Mucosa of stomach (tissue), 1 donor: ENCODE data around the gene ANKRD40CL.

ENCODE experiments used
- H3K27me3 ChIP-seq: one replicate; pipeline ENCODE4 v1.7.0; 2013; ENCODE audit warnings: mild to moderate bottlenecking, low read length; ENCODE audit not compliant: control insufficient read depth, insufficient read depth
- H3K36me3 ChIP-seq: one replicate; pipeline ENCODE4 v1.7.0; 2013; ENCODE audit warnings: low read length; ENCODE audit not compliant: control insufficient read depth, insufficient read depth
- H3K4me1 ChIP-seq: one replicate; pipeline ENCODE4 v1.7.0; 2013; ENCODE audit warnings: mild to moderate bottlenecking, low read length; ENCODE audit not compliant: control insufficient read depth, insufficient read depth
- H3K4me3 ChIP-seq: one replicate; pipeline ENCODE4 v1.7.0; 2013; ENCODE audit warnings: low read length
- H3K9ac ChIP-seq: one replicate; pipeline ENCODE4 v1.7.0; 2013; ENCODE audit warnings: mild to moderate bottlenecking, low read length, moderate library complexity
- H3K9me3 ChIP-seq: one replicate; pipeline ENCODE4 v1.7.0; 2013; ENCODE audit warnings: mild to moderate bottlenecking, low read length, moderate library complexity; ENCODE audit not compliant: control insufficient read depth
- donor health status: Pancreatic carcinoma.

The ANKRD40CL gene

GRCh38 chr17:50802609-50803571, 35.6 kb upstream of the ANKRD40CL start:
- no peaks in the 10 kb centered on the region for H3K9me3 ChIP-seq
- H3K27me3 ChIP-seq: no peaks in the 10 kb centered on the region
- peaks cover 6% of the 10 kb centered on the region for H3K4me1 ChIP-seq
- no peak overlapping the region for H3K9ac ChIP-seq
- H3K36me3 ChIP-seq: no peaks in the 10 kb centered on the region
- no peak overlapping the region for H3K4me3 ChIP-seq

- H3K27me3 ChIP-seq: no peaks in the 10 kb centered on the region
- H3K9me3 ChIP-seq: no peaks in the 10 kb centered on the region
- H3K4me3 ChIP-seq: no peak overlapping the region
- no peaks in the 10 kb centered on the region for H3K4me1 ChIP-seq
- H3K9ac ChIP-seq: no peak overlapping the region
- H3K36me3 ChIP-seq: no peaks in the 10 kb centered on the region
Measured at GRCh38 chr17:50800196-50800700, 32.9 kb upstream of the ANKRD40CL start.

GRCh38 chr17:50799582-50799981, 32.3 kb upstream of the ANKRD40CL start:
- H3K4me1 ChIP-seq: no peaks in the 10 kb centered on the region
- H3K4me3 ChIP-seq: no peak overlapping the region
- no peaks in the 10 kb centered on the region for H3K36me3 ChIP-seq
- H3K9ac ChIP-seq: no peak overlapping the region
- no peaks in the 10 kb centered on the region for H3K9me3 ChIP-seq
- no peaks in the 10 kb centered on the region for H3K27me3 ChIP-seq

GRCh38 chr17:50798424-50799288, 31.3 kb upstream of the ANKRD40CL start:
- Histone ChIP-seq H3K9me3 (no peaks in the 10 kb centered on the region), H3K9ac (no peak overlapping the region), H3K27me3 (no peaks in the 10 kb centered on the region), H3K36me3 (no peaks in the 10 kb centered on the region), H3K4me1 (no peaks in the 10 kb centered on the region), H3K4me3 (no peak overlapping the region)

GRCh38 chr17:50797135-50797810, 30.0 kb upstream of the ANKRD40CL start:
- Histone ChIP-seq H3K9ac (no peak overlapping the region), H3K27me3 (no peaks in the 10 kb centered on the region), H3K4me3 (no peak overlapping the region), H3K36me3 (no peaks in the 10 kb centered on the region), H3K4me1 (no peaks in the 10 kb centered on the region), H3K9me3 (no peaks in the 10 kb centered on the region)

- Histone ChIP-seq H3K27me3 (no peaks in the 10 kb centered on the region), H3K36me3 (no peaks in the 10 kb centered on the region), H3K9me3 (no peaks in the 10 kb centered on the region), H3K4me3 (no peak overlapping the region), H3K9ac (no peak overlapping the region), H3K4me1 (no peaks in the 10 kb centered on the region)
Measured at GRCh38 chr17:50794361-50794760, 27.0 kb upstream of the ANKRD40CL start.

- no peaks in the 10 kb centered on the region for H3K27me3 ChIP-seq
- H3K9ac ChIP-seq: no peak overlapping the region
- H3K9me3 ChIP-seq: no peaks in the 10 kb centered on the region
- H3K4me1 ChIP-seq: no peaks in the 10 kb centered on the region
- H3K4me3 ChIP-seq: no peak overlapping the region
- no peaks in the 10 kb centered on the region for H3K36me3 ChIP-seq
Measured at GRCh38 chr17:50793007-50793406, 25.7 kb upstream of the ANKRD40CL start.

GRCh38 chr17:50792132-50792531, 24.8 kb upstream of the ANKRD40CL start:
- no peaks in the 10 kb centered on the region for H3K4me1 ChIP-seq
- H3K4me3 ChIP-seq: no peak overlapping the region
- no peaks in the 10 kb centered on the region for H3K27me3 ChIP-seq
- no peaks in the 10 kb centered on the region for H3K9me3 ChIP-seq
- H3K36me3 ChIP-seq: no peaks in the 10 kb centered on the region
- H3K9ac ChIP-seq: no peak overlapping the region

- H3K36me3 ChIP-seq: no peaks in the 10 kb centered on the region
- H3K4me3 ChIP-seq: no peak overlapping the region
- no peaks in the 10 kb centered on the region for H3K27me3 ChIP-seq
- H3K9me3 ChIP-seq: no peaks in the 10 kb centered on the region
- peaks cover 7% of the 10 kb centered on the region for H3K4me1 ChIP-seq
- H3K9ac ChIP-seq: no peak overlapping the region
Measured at GRCh38 chr17:50790618-50791017, 23.3 kb upstream of the ANKRD40CL start.

- Histone ChIP-seq H3K9me3 (no peaks in the 10 kb centered on the region), H3K27me3 (no peaks in the 10 kb centered on the region), H3K9ac (no peak overlapping the region), H3K4me3 (no peak overlapping the region), H3K4me1 (peaks cover 11% of the 10 kb centered on the region), H3K36me3 (no peaks in the 10 kb centered on the region)
Measured at GRCh38 chr17:50787106-50787505, 19.8 kb upstream of the ANKRD40CL start.

- H3K4me3 ChIP-seq: no peak overlapping the region
- H3K9ac ChIP-seq: peak overlapping the region; percentile 4
Measured at GRCh38 chr17:50785946-50786570, 18.7 kb upstream of the ANKRD40CL start.

More at GRCh38 chr17:50785946-50786570, 18.7 kb upstream of the ANKRD40CL start:
- peaks cover 2% of the 10 kb centered on the region for H3K27me3 ChIP-seq
- peaks cover 16% of the 10 kb centered on the region for H3K4me1 ChIP-seq
- no peaks in the 10 kb centered on the region for H3K9me3 ChIP-seq
- no peaks in the 10 kb centered on the region for H3K36me3 ChIP-seq
